ENCODE measurements around the gene S100A9.
A peak's percentile ranks its signal among the peaks of the same experiment; 100 is the strongest.
"Not testable (repeated sequence)": the region's sequence is repeated elsewhere in the genome, so short reads cannot be mapped to it uniquely, and the experiment has no call there.

S100A9 gene

GRCh38 chr1:153345187-153346076 lies 12.2 kb upstream of the S100A9 start:
- DNase-seq (ENCODE audit: low spot score) = no peak

DNA sequence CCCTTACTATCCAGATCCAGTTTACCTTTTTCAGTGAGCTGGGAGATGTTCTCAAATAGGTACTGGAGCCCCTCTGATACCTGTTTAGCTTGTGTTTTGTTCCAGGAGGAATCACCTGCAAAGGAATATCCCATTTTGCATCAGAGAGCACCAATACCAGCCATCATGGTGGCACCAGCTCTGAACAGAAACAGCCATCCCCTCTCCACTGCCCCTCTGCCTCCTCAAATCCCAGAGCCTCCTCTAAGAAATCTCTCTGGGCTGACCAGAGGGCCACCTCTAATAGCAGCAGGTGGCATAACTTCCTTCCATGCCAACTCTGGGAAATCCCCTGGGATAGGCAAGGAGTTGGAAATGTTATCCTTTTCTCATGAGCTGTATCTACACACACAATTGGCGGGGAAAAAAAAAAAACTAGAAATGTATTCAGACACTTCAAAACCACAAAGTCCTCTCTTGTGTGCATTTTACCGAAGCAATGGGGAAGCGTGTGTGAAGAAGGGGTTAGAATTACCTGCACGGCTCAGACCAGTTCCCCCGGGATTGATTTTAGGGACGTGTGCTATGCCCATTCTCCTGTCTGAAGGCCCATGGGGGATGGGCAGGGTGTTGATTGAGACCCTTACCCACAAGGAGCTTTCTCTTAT lies 11.5 kb upstream of the S100A9 start:
- no peak for DNase-seq (ENCODE audit: low spot score)

- not testable (repeated sequence) for DNase-seq (ENCODE audit: low spot score)
These were observed 10.6 kb upstream of the S100A9 start for GRCh38 chr1:153347049-153347448.

DNA sequence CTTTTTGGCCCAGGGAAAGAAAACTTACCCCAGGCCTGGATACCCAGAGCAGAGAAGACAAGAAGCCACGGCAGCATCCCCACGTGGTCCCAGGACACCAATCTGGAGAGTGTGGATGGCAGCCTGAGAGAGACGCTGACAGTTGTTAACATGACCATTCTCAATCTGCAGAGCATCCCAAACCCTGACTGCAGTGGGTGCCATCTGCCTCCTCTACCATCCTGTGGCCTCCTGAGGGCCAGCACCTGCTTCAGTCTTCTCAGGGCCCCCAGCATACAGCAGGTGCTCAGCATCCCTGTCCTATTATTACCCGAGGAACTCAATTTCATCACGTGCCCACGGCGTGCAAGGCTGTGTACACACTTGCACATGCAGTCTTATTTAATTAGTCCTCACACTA lies 9.8 kb upstream of the S100A9 start:
- no peak for DNase-seq (ENCODE audit: low spot score)

DNA sequence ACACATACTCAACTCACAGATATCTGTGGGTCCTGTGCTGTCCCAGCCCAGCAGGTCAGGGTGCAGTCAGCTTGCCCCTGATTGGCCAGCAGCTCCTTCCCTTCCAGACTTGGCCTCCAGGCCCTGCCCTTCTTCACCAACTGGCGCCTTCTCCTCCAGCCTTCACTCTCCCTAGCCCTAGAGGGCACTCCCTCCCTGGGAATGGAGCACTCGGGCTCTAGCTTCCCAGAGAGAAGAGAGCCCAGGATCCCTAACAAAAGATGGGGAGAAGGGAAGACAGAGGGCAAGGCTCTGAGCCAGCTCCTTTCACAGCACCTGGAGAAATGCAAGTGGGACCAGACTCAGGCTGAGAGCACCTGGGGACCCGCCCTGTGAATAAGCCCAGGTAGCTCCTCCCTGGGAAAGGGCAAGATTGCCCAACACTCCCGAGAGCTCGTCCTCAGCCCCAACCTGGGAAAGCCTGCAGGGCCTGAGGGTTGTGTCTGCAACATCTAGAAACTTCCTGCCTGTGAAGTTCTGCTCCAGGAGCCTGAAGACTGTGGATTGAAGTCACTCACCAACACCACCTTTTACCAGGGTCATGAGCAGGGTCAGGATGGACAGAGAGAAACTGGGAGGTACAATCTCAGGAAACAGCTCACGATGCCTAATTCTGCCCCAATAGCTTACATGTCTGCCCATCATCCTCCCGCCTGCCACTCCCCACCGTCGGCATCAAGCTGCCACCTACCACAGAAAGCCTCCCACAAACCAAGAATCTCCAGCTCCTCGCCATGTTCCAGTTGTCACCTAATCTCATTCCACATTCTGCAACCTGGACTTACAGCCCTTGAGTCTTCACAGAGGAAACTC lies 8.9 kb upstream of the S100A9 start, which contains the start of gene PGLYRP4:
PGLYRP4 (minus strand) TSS at position 331 of the 852 bp plus-strand sequence. CDS start 909 bp downstream, outside the sequence.
- DNase-seq (ENCODE audit: low spot score) = no peak

DNA sequence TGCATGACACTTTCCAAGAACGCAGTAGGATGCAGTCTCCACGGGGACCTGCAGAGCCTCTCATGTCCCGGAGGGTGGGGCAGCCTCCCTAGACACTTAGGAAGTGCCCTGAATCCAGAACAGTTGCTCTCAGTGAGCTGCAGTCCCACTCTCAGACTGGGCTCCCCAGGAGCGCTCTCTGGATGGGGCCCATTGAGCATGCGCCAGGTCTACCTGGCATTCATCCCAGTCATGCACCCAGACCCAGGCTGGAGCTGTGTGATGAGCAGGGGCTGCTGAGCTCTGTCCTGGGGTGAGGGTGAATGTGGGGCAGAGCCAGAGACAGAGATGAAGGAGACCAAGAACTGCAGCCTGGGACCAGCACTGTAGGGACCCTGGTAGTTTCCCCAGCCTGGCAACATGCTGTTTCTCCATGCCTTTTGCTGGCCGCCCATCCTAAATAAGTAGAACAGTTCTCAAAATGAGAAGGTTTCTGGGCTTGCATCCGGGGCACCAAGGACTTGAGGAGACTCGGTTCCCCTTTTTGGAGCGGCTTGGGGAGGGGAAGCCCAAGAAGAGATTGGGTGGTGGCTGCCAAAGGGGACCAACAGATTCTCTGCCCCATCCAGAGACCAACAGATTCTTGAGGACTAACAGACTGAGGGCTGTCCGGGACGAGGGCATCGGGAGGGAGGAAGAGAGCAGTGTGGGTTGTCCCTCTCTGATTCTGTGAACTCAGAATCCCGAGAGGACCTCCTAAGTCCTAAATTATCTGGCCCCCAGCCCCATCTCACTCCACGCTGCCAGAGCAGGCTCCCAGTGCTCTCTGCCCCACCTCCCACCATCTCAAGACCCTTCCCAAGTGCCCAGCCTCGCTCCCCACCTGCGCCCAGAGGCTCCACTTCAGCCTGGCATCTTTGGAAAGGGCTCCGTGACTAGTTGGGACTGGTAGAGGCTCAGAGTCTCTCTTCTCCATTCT lies 8.0 kb upstream of the S100A9 start:
- no peak for DNase-seq (ENCODE audit: low spot score)

DNA sequence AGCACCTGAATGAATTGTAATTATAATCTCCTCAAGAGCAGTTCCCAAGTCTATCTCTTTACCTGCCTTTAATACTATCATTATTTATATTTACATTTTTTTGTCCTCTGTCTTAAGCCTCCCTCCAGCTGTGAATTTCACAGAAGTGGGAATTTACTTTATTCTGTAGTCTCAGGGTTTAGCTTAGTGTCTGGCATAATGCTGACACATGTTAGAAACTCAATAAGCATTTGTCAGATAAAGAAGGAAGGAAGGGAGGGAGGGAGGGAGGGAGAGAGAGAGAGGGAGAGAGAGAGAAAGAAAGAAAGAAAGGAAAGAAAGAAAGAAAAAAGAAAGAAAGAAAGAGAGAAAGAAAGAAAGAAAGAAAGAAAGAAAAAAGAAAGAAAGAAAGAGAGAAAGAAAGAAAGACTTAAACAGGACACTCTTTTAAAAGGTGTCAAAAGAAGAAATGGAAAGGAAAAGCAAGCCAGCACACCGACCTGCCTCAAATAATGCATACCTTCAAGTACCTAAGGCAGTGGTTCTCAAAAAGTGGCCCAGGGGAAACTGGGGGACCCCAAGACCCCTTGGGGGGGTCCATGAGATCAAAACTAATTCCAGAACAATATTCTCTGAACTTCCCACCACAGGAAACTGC lies 7.2 kb upstream of the S100A9 start:
- DNase-seq (ENCODE audit: low spot score) = no peak

DNA sequence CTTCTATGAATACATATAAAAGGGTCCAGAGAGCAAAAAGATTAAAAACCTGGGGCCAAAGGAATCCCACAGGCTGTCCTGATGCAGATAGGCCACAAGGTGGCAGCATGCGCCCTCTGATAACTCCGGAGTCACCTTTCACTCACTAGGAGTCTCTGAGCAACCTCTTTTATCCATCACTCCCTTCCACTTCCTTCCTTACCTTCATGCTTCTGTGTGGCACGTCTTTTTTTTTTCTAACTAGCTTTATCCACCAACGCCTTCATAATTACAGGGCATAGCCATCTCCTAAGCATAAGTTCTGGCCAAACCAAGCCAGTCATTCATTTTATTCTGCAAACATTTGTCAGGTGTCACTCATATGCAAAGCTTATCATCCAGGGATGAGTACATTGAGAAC lies 5.1 kb upstream of the S100A9 start:
- peak; percentile 79 for DNase-seq (ENCODE audit: low spot score)

DNA sequence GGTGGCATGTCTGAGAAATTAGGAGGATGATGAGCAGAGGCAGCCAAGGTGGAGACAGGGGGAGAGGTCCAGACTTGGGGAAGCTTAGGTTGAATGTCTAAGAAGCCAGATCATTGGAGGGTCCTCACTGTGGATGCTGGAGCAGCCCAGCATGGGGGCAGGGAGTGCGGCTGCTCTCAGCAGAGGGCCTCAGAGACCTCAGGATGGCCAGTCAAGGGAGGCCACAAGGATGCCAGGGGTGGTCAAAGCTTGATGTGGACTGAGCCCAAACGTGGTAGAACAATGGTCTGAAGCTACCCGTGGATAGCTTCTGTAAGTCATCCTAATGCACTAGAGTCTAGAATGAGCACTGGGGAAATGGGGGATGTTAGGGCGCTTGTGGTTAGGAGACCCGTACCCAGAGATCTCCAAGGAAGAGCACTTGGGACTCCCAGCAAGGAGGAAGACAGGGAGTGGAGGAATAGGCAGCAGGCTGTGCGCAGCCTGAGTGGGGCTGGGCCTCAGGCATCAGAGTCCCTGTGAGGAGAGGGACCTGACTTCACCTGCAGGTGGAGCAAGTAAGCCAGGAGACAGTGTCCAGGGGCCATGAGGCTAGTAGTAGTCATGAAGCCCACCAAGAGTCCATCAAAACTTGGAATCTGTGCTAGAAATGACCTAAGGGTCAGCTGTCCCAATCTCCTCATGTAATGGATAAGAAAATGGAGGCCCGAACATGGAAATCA lies 4.3 kb upstream of the S100A9 start:
- DNase-seq (ENCODE audit: low spot score) = peak; percentile 32

DNA sequence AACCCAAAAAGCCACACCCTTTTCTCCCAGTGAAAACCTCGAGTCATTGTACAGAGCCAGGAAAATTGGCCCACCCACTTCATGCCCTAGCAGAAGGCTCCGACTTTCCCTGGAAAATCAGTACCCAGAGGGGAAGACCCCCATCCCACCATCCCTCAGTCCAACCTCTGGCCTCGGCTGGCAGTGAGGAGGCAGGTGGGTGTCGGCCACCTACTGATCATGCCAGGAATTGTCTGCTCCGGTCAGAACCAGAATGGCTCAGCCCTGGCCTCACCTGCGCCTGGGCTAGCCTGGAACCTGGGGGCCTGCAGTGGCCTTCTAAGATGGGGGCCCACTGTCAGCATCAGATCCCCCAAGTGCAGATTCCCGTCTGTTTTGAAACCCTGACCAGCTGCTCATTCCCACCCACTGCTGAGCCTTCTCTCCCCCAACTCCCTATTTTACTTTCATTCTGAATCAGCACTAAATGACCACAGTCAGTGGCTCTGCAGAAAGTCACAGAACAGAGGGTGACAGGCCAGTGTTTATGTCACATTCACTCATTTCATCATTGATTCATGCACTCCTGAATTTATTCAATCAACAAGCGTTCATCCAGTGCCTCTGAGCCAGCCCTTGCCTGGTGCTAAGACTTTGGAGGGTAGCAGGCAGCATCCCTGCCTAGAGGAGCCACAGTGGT lies 3.0 kb upstream of the S100A9 start:
- DNase-seq (ENCODE audit: low spot score) = no peak

GRCh38 chr1:153355445-153356071 lies 2.1 kb upstream of the S100A9 start:
- peak; percentile 40 for DNase-seq (ENCODE audit: low spot score)

DNA sequence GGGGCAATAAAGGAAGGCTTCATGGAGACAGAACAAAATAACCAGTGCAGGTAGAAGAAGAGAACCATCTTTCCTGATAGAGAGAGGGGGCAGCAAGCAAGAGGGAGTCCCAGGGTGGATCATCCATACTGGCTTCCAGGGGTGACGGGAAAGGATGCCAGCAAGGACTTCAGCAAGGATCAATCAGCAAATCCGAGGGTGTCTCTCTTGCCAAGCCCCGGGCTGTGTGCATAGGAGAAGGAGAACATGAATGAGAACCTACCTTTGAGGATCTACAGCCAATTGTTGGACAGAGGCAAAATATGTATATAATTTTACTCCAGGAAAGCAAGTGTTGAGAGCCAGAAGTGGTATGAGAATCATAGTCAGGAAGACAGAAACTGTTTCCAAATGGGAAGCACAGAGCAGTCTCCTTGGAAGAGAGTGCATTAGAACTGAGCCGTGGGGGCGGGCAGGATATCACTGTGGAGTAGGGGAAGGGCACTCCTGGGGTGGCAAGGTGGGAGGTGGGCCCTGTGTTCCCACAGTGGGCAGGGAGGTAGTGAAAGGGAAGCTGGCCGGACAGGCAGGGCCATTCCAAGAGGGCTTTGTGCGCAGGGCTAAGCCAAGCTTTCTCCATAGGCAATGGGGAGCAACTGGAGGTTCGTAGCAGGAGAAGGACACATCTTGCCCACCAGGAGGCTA lies 1.1 kb upstream of the S100A9 start:
- no peak for DNase-seq (ENCODE audit: low spot score)

DNA sequence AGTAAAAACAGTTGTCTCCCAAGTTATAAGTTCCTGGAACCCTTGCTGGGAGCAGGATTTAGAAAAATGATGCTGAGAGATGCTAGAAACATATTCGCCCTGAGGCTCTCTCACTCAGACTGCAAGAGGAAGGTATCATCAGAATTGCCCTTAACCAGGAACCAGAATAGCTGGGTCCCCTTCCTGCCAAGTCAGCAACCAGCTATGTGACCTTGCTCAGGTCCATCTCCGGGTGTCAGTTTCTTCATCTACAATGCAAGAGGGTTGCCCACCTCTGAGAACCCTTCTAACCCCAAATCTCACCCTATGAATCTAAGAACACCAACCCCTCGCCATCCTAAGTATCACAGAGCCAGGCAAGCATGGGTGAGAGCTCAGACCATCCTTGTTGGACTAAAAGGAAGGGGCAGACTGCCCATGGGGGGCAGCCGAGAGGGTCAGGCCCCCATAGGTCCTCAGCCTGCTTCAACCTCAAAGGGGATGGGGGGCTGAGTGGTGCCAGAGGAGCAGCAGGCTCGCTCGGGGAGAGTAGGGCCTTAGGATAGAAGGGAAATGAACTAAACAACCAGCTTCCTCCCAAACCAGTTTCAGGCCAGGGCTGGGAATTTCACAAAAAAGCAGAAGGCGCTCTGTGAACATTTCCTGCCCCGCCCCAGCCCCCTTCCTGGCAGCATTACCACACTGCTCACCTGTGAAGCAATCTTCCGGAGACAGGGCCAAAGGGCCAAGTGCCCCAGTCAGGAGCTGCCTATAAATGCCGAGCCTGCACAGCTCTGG lies 390 bp upstream of the S100A9 start:
- no peak for DNase-seq (ENCODE audit: low spot score)

DNA sequence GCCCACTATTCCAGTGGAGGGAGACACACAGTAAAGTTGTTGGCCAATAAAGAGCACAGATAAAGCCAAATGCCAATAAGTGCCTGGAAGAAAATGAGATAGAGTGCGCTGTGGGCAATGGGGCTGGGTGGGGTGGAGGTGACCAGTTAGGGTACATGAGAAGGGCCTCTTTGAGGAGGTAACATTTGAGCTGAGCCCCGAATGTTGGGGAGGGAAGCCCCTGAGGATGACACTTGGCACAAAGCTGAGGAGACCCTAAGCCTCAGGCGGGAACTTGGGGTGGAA lies 979 bp downstream of the S100A9 start:
- no peak for DNase-seq (ENCODE audit: low spot score)

GRCh38 chr1:153359241-153359640 lies 1.6 kb downstream of the S100A9 start:
- no peak for DNase-seq (ENCODE audit: low spot score)

DNA sequence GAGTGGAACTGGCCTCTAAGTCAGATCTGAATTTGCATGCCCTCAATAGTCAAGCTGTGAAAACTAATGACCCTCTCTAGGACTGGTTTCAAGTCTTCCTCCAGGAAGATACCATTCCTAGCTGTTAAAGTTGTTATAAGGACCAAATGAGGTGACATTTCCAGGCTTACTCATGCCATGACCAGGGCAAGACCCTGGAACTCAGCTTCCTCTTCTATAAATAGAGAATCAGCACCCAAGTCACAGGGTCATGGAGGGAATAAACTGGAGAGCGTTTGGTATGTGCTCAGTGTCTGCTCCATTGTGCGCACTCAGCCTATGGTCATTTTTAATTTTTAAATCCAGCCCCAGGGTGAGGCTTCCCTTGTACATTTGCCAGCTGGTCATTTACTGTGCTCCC lies 2.5 kb downstream of the S100A9 start:
- no peak for DNase-seq (ENCODE audit: low spot score)

DNA sequence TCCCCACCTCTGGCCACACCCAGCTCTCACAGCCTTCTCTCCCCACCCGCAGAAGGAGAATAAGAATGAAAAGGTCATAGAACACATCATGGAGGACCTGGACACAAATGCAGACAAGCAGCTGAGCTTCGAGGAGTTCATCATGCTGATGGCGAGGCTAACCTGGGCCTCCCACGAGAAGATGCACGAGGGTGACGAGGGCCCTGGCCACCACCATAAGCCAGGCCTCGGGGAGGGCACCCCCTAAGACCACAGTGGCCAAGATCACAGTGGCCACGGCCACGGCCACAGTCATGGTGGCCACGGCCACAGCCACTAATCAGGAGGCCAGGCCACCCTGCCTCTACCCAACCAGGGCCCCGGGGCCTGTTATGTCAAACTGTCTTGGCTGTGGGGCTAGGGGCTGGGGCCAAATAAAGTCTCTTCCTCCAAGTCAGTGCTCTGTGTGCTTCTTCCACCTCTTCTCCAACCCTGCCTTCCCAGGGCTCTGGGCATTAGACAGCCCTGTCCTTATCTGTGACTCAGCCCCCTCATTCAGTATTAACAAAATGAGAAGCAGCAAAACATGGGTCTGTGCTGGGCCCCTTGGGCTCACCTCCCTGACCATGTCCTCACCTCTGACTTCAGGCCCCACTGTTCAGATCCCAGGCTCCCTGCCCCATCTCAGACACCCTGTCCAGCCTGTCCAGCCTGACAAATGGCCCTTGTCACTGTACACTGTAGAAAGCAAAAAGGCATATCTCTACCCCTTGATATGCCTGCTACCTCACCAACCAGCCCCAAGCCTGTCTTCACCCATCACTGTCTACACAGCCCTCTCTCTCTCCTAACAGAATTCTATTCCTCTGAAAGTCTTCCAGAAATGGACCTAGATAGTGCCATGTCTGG lies 3.2 kb downstream of the S100A9 start:
- DNase-seq (ENCODE audit: low spot score) = no peak

All from hepatic stellate cell (primary cell).